Measurements from ENCODE around the gene WBP4.
"Not testable (repeated sequence)": the region's sequence is repeated elsewhere in the genome, so short reads cannot be mapped to it uniquely, and the experiment has no call there.

Gene WBP4

GRCh38 chr13:41061075-41061913, at the start of gene WBP4:
Gene WBP4 (plus strand): TSS chr13:41061509. CDS start chr13:41061674, 165 bp downstream.
- H3K27ac ChIP-seq: peak within 1 kb of the TSS; percentile 96
- DNase-seq (ENCODE audit: low read depth, low spot score): peak; percentile 88

GRCh38 chr13:41012536-41012935, 48.8 kb upstream of the WBP4 start:
- H3K27ac ChIP-seq: no peak overlapping the region
- no peak for DNase-seq (ENCODE audit: low read depth, low spot score)

- no peak overlapping the region for H3K27ac ChIP-seq
- DNase-seq (ENCODE audit: low read depth, low spot score): no peak
Measured at GRCh38 chr13:41013835-41014234, 47.5 kb upstream of the WBP4 start.

- H3K27ac ChIP-seq: no peak overlapping the region
- no peak for DNase-seq (ENCODE audit: low read depth, low spot score)
Measured at GRCh38 chr13:41015920-41016319, 45.4 kb upstream of the WBP4 start.

- DNase-seq (ENCODE audit: low read depth, low spot score): no peak
- peak overlapping the region; percentile 93 for H3K27ac ChIP-seq
Measured at GRCh38 chr13:41017159-41017558, 44.1 kb upstream of the WBP4 start.

- peak overlapping the region; percentile 93 for H3K27ac ChIP-seq
- DNase-seq (ENCODE audit: low read depth, low spot score): no peak
Measured at GRCh38 chr13:41017817-41018601, 43.3 kb upstream of the WBP4 start.

GRCh38 chr13:41018602-41018948, 42.7 kb upstream of the WBP4 start:
- DNase-seq (ENCODE audit: low read depth, low spot score): no peak
- peak overlapping the region; percentile 93 for H3K27ac ChIP-seq

- H3K27ac ChIP-seq: peak within 1 kb of the TSS; percentile 93
- peak; percentile 79 for DNase-seq (ENCODE audit: low read depth, low spot score)
Measured at GRCh38 chr13:41019011-41019487, 42.3 kb upstream of the WBP4 start, which contains the start of gene ELF1. Gene ELF1 (minus strand): TSS chr13:41019316. CDS start chr13:40982054, 37,262 bp downstream.

- peak overlapping the region; percentile 93 for H3K27ac ChIP-seq
- DNase-seq (ENCODE audit: low read depth, low spot score): no peak
Measured at GRCh38 chr13:41019578-41020347, 41.5 kb upstream of the WBP4 start.

- no peak overlapping the region for H3K27ac ChIP-seq
- DNase-seq (ENCODE audit: low read depth, low spot score): no peak
Measured at GRCh38 chr13:41025518-41025917, 35.8 kb upstream of the WBP4 start.

- no peak for DNase-seq (ENCODE audit: low read depth, low spot score)
- H3K27ac ChIP-seq: no peak overlapping the region
Measured at GRCh38 chr13:41026788-41027187, 34.5 kb upstream of the WBP4 start.

GRCh38 chr13:41028051-41028450, 33.3 kb upstream of the WBP4 start:
- no peak overlapping the region for H3K27ac ChIP-seq
- no peak for DNase-seq (ENCODE audit: low read depth, low spot score)

GRCh38 chr13:41029629-41030028, 31.7 kb upstream of the WBP4 start:
- no peak for DNase-seq (ENCODE audit: low read depth, low spot score)
- no peak overlapping the region for H3K27ac ChIP-seq

GRCh38 chr13:41032691-41033376, 28.5 kb upstream of the WBP4 start:
- DNase-seq (ENCODE audit: low read depth, low spot score): no peak
- no peak overlapping the region for H3K27ac ChIP-seq

- H3K27ac ChIP-seq: no peak overlapping the region
- no peak for DNase-seq (ENCODE audit: low read depth, low spot score)
Measured at GRCh38 chr13:41034382-41034781, 26.9 kb upstream of the WBP4 start.

GRCh38 chr13:41034881-41035280, 26.4 kb upstream of the WBP4 start:
- DNase-seq (ENCODE audit: low read depth, low spot score): no peak
- no peak overlapping the region for H3K27ac ChIP-seq

GRCh38 chr13:41036557-41036956, 24.8 kb upstream of the WBP4 start:
- not testable (repeated sequence) for H3K27ac ChIP-seq; DNase-seq (ENCODE audit: low read depth, low spot score)

- no peak overlapping the region for H3K27ac ChIP-seq
- DNase-seq (ENCODE audit: low read depth, low spot score): no peak
Measured at GRCh38 chr13:41039746-41040145, 21.6 kb upstream of the WBP4 start.

GRCh38 chr13:41040584-41041334, 20.6 kb upstream of the WBP4 start:
- DNase-seq (ENCODE audit: low read depth, low spot score): no peak
- H3K27ac ChIP-seq: no peak overlapping the region

All from epithelial cell of prostate (primary cell).